CD4-positive, alpha-beta memory T cell (primary cell): ENCODE results near the gene NCS1. TPM values are rescaled to one million over a fixed set of nuclear protein-coding genes. Genes with fewer than 3 reads are reported as not detected.

Source experiments
- CTCF ChIA-PET: fragments of 350-600 bp; sonication (Branson Sonifier 250); formaldehyde crosslinking; loops from one replicate; lab custom pipeline; 2021; ENCODE audit warnings: inconsistent platforms; ENCODE audit not compliant: partially characterized antibody; lab: Charles Lee
- POLR2A ChIA-PET: fragments of 350-600 bp; sonication (Branson Sonifier 250); formaldehyde crosslinking; loops from one replicate; lab custom pipeline; 2021; ENCODE audit not compliant: partially characterized antibody; lab: Charles Lee
- DNase-seq, 5 donors: peaks; one replicate each; pipeline versions ENCODE4 v3.0.0 to v3.0.0-alpha.2; 2020 to 2022; ENCODE audit warnings: mixed read lengths in 1 of 5
- H3K27ac ChIP-seq: one replicate; pipeline ENCODE4 v1.7.0; 2013; ENCODE audit warnings: low read depth, low read length
- H3K27me3 ChIP-seq: 2 replicates; pipeline ENCODE4 v1.7.0; 2013; ENCODE audit warnings: mild to moderate bottlenecking, low read length, moderate library complexity; ENCODE audit not compliant: insufficient read depth
- H3K36me3 ChIP-seq: 2 replicates; pipeline ENCODE4 v1.7.0; 2013; ENCODE audit warnings: mild to moderate bottlenecking, low read length, moderate library complexity; ENCODE audit not compliant: insufficient read depth
- H3K4me1 ChIP-seq: 2 replicates; pipeline ENCODE4 v1.7.0; 2013; ENCODE audit warnings: mild to moderate bottlenecking, low read length, moderate library complexity; ENCODE audit not compliant: insufficient read depth
- H3K4me3 ChIP-seq, 2 donors: one replicate each; pipeline ENCODE4 v1.7.0; 2013; ENCODE audit warnings: low read length in 2 of 2, mild to moderate bottlenecking in 1 of 2
- H3K9me3 ChIP-seq, 2 donors: one replicate each; pipeline ENCODE4 v1.7.0; 2013; ENCODE audit warnings: low read length in 2 of 2, control low read depth in 1 of 2; ENCODE audit not compliant: control insufficient read depth in 1 of 2
- H3K27ac Mint-ChIP-seq, 7 donors: one replicate each; pipeline ENCODE4 v1.8.0; 2020 to 2021; ENCODE audit warnings: mixed read lengths in 7 of 7, mild to moderate bottlenecking in 6 of 7, inconsistent platforms in 3 of 7, moderate library complexity in 3 of 7
- H3K27me3 Mint-ChIP-seq, 2 donors: one replicate each; pipeline ENCODE4 v1.8.0; 2020 to 2021; ENCODE audit warnings: mixed read lengths in 2 of 2
- H3K36me3 Mint-ChIP-seq, 2 donors: one replicate each; pipeline ENCODE4 v1.8.0; 2020 to 2021; ENCODE audit warnings: mixed read lengths in 2 of 2, inconsistent platforms in 1 of 2, mild to moderate bottlenecking in 1 of 2
- H3K4me1 Mint-ChIP-seq, 4 donors: one replicate each; pipeline ENCODE4 v1.8.0; 2020 to 2021; ENCODE audit warnings: mixed read lengths in 4 of 4, mild to moderate bottlenecking in 1 of 4
- H3K4me3 Mint-ChIP-seq, 8 donors: one replicate each; pipeline ENCODE4 v1.8.0; 2020 to 2021; ENCODE audit warnings: mixed read lengths in 8 of 8, mild to moderate bottlenecking in 7 of 8, moderate library complexity in 6 of 8, inconsistent platforms in 3 of 8
- H3K9me3 Mint-ChIP-seq, 8 donors: one replicate each; pipeline ENCODE4 v1.8.0; 2020 to 2021; ENCODE audit warnings: mixed read lengths in 8 of 8, mild to moderate bottlenecking in 5 of 8, inconsistent platforms in 3 of 8, moderate library complexity in 1 of 8
- intact Hi-C: fragments of 100-400 bp; cut with micrococcal nuclease; formaldehyde crosslinking; loops from one replicate; pipeline ENCODE4 v1.15.1; 2023
- polyA plus RNA-seq, 2 donors: library from polyadenylated mRNA; unstranded; fragments of 300-500 nt; fragmentation: Illumina TruSeq; gene quantifications; one replicate each; pipeline ENCODE4 v1.2.3, GENCODE V29; 2021
- total RNA-seq, 2 experiments: library from RNA; stranded (reverse); gene quantifications; one replicate each; pipeline ENCODE4 v1.2.3, GENCODE V29; 2021

NCS1 gene
- total and polyA plus RNA-seq, 4 experiments from 2014 or later = 0.64 to 0.90 TPM; not detected in 2

- Histone ChIP-seq H3K27ac (no peak overlapping the region), H3K36me3 (no peaks in the 10 kb centered on the region), H3K27me3 (no peaks in the 10 kb centered on the region), H3K4me3 (no peak overlapping the region), H3K9me3 (no peaks in the 10 kb centered on the region), H3K4me1 (no peaks in the 10 kb centered on the region)
- intact Hi-C loops = no loop called here
- H3K4me3 Mint-ChIP-seq = no peak overlapping the region
- no peak overlapping the region for H3K27ac Mint-ChIP-seq
- ChIA-PET POLR2A (no interaction called here), CTCF (no interaction called here)
- DNase-seq = no peak
- peaks cover 0 to 5% of the 10 kb centered on the region in 2 donors for H3K27me3 Mint-ChIP-seq
- no peaks in the 10 kb centered on the region for H3K9me3 Mint-ChIP-seq
- H3K36me3 Mint-ChIP-seq = no peaks in the 10 kb centered on the region
- no peaks in the 10 kb centered on the region for H3K4me1 Mint-ChIP-seq
Measured at GRCh38 chr9:130205912-130206311, 33.7 kb downstream of the NCS1 start.

DNA sequence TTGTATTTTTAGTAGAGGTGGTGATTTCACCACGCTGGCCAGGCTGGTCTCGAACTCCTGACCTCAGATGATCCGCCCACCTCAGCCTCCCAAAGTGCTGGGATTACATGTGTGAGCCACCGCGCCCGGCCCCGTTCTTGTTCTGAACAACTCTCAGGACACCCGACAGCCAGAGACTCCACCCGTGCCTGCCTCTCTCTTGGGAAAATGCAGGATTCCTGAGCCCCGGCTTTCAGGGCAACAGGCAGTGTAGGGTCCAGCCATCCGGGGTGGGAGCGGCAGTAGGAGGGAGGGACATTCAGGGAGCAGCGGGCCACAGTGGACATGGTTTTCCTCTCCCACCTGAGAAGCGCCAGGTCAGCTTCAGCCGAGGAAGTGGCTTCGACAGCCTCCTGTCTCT, 34.4 kb downstream of the NCS1 start:
- no peak for DNase-seq
- no peaks in the 10 kb centered on the region for H3K9me3 Mint-ChIP-seq
- H3K27me3 ChIP-seq = no peaks in the 10 kb centered on the region
- H3K36me3 Mint-ChIP-seq = no peaks in the 10 kb centered on the region
- ChIA-PET POLR2A (no interaction called here), CTCF (no interaction called here)
- intact Hi-C loops = no loop called here
- no peaks in the 10 kb centered on the region for H3K4me1 Mint-ChIP-seq
- H3K4me3 ChIP-seq = no peak overlapping the region
- no peak overlapping the region for H3K4me3 Mint-ChIP-seq
- H3K27ac ChIP-seq = no peak overlapping the region
- no peaks in the 10 kb centered on the region for H3K36me3 ChIP-seq
- peaks cover 0 to 5% of the 10 kb centered on the region in 2 donors for H3K27me3 Mint-ChIP-seq
- no peaks in the 10 kb centered on the region for H3K4me1 ChIP-seq
- no peak overlapping the region for H3K27ac Mint-ChIP-seq
- H3K9me3 ChIP-seq = no peaks in the 10 kb centered on the region

DNA sequence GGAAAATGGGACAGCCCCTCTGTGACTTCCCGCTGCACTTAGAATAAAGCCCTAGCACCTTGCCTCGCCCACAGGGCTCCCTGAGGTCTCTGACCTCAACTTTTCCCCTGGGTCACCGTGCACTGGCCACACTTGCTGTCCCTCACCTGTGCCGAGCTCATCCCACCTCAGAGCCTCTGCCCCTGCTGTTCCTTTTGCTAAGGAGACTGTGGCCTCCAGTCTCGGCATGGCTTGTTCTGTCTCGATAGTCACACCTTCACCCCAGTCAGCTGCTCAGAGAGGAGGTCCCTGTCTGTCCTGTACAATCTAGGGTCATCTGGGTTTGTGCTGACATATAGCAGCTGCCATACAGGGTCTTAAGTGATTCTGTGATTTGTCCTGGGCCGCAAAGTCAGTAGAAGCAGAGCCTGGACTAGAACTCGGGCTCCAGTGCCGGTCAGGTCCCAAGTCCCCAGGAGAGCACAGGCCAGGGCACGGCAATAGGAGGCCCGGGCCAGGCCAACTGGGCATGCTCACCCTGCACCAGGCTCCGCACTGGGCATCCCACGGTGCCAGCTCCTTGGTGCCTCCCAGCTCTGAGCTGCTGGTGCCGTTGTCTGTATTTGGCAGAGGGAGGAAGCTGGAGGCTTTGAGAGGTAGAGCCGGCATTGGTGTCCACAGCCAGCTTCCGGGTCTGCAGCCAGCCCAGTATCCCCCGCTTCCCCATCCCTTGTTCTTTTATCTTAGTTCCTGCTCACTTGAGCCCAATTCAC, 35.2 kb downstream of the NCS1 start:
- POLR2A ChIA-PET = no interaction called here

DNA sequence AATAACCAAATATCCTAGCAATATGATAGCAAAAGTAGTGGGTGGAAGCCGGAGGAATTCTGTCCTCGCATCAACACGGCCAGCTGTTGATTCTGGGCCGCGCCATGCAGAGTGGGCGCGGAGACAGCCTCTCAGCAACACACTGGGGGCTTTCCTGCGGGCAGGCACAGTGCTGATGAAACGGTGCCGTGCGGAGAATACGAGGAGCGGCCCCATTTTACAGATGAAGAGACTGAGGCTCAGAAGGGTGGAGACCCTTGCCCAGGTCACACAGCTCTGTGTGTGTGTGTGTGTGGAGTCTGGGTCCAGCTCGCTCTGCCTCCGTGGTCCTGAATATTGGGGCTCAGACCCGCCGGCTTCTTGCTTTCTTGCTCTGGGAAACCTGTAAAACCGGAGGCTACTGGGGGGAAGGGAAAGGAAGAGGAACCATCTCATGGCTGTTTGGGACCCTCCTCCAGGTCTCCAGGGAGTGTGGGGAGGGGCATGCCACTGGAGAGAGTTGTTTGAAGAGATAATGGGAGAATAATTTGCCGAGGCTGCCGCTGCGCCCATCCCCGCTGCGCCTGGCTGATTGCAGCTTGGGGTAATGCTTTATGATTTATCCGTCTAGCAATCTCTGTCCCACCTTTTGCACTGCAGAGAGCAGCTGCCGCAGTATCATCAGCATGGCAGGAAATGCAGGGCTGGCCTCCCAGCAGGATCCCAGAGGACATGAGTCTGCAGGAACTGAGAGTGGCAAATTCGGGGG, 36.6 kb downstream of the NCS1 start:
- Mint-ChIP-seq H3K9me3 (no peaks in the 10 kb centered on the region), H3K27me3 (peaks cover 0 to 7% of the 10 kb centered on the region in 2 donors), H3K36me3 (no peaks in the 10 kb centered on the region), H3K27ac (no peak overlapping the region), H3K4me3 (no peak overlapping the region), H3K4me1 (no peaks in the 10 kb centered on the region)
- intact Hi-C loops = no loop called here
- Histone ChIP-seq H3K36me3 (no peaks in the 10 kb centered on the region), H3K4me1 (no peaks in the 10 kb centered on the region), H3K27me3 (no peaks in the 10 kb centered on the region), H3K27ac (no peak overlapping the region), H3K4me3 (no peak overlapping the region), H3K9me3 (no peaks in the 10 kb centered on the region)
- CTCF ChIA-PET = interaction anchor here (0.8 kb wide), 1 partner anchor 41 kb away, joined by 3 read pairs; no protein-coding TSS in a partner anchor
- POLR2A ChIA-PET = no interaction called here
- no peak for DNase-seq

More for the DNA sequence above, 35.2 kb downstream of the NCS1 start:
- Mint-ChIP-seq H3K4me1 (no peaks in the 10 kb centered on the region), H3K4me3 (no peak overlapping the region), H3K27ac (no peak overlapping the region), H3K27me3 (peaks cover 0 to 7% of the 10 kb centered on the region in 2 donors), H3K9me3 (no peaks in the 10 kb centered on the region), H3K36me3 (no peaks in the 10 kb centered on the region)
- H3K27ac ChIP-seq = no peak overlapping the region
- intact Hi-C loops = no loop called here
- H3K27me3 ChIP-seq = no peaks in the 10 kb centered on the region
- CTCF ChIA-PET = no interaction called here
- no peaks in the 10 kb centered on the region for H3K36me3 ChIP-seq
- no peaks in the 10 kb centered on the region for H3K9me3 ChIP-seq
- no peaks in the 10 kb centered on the region for H3K4me1 ChIP-seq
- no peak overlapping the region for H3K4me3 ChIP-seq
- DNase-seq = no peak

GRCh38 chr9:130209422-130209821, 37.2 kb downstream of the NCS1 start:
- no peaks in the 10 kb centered on the region for H3K27me3 ChIP-seq
- POLR2A ChIA-PET = interaction anchor here (0.6 kb wide), 1 partner anchor 49 kb away, joined by 3 read pairs; no protein-coding TSS in a partner anchor
- CTCF ChIA-PET = interaction anchor here (0.8 kb wide), 1 partner anchor 41 kb away, joined by 3 read pairs; no protein-coding TSS in a partner anchor
- no peaks in the 10 kb centered on the region for H3K9me3 ChIP-seq
- intact Hi-C loops = no loop called here
- H3K27ac ChIP-seq = no peak overlapping the region
- H3K36me3 ChIP-seq = no peaks in the 10 kb centered on the region
- H3K4me1 ChIP-seq = no peaks in the 10 kb centered on the region
- Mint-ChIP-seq H3K4me3 (no peak overlapping the region), H3K27me3 (peaks cover 0 to 7% of the 10 kb centered on the region in 2 donors), H3K36me3 (no peaks in the 10 kb centered on the region), H3K4me1 (no peaks in the 10 kb centered on the region), H3K9me3 (no peaks in the 10 kb centered on the region), H3K27ac (no peak overlapping the region)
- no peak overlapping the region for H3K4me3 ChIP-seq
- no peak for DNase-seq

- no peaks in the 10 kb centered on the region for H3K4me1 Mint-ChIP-seq
- DNase-seq = no peak
- POLR2A ChIA-PET = no interaction called here
- H3K27ac ChIP-seq = no peak overlapping the region
- no peaks in the 10 kb centered on the region for H3K36me3 ChIP-seq
- no peaks in the 10 kb centered on the region for H3K9me3 ChIP-seq
- peaks cover 0 to 7% of the 10 kb centered on the region in 2 donors for H3K27me3 Mint-ChIP-seq
- H3K9me3 Mint-ChIP-seq = no peaks in the 10 kb centered on the region
- no peak overlapping the region for H3K4me3 ChIP-seq
- no peak overlapping the region for H3K4me3 Mint-ChIP-seq
- CTCF ChIA-PET = interaction anchor here (1.4 kb wide), 1 partner anchor 32 kb away, joined by 4 read pairs; no protein-coding TSS in a partner anchor
- H3K27ac Mint-ChIP-seq = no peak overlapping the region
- no peaks in the 10 kb centered on the region for H3K4me1 ChIP-seq
- intact Hi-C loops = no loop called here
- H3K27me3 ChIP-seq = no peaks in the 10 kb centered on the region
- no peaks in the 10 kb centered on the region for H3K36me3 Mint-ChIP-seq
Measured at GRCh38 chr9:130211548-130212226, 39.5 kb downstream of the NCS1 start.
